HUES48 (cell line): Measurements from ENCODE around the gene PTGDS.

Source experiments
- H3K27ac ChIP-seq: one replicate; pipeline ENCODE4 v1.7.0; 2013; ENCODE audit warnings: low read depth, low read length, inconsistent platforms
- H3K27me3 ChIP-seq: 2 replicates; pipeline ENCODE4 v1.6.1; 2013; ENCODE audit warnings: mild to moderate bottlenecking, low read length; ENCODE audit not compliant: control insufficient read depth, insufficient read depth
- H3K36me3 ChIP-seq: 2 replicates; pipeline ENCODE4 v1.6.1; 2013; ENCODE audit warnings: low read length; ENCODE audit not compliant: control insufficient read depth, insufficient read depth
- H3K4me1 ChIP-seq: 2 replicates; pipeline ENCODE4 v1.6.1; 2013; ENCODE audit warnings: mild to moderate bottlenecking, low read length; ENCODE audit not compliant: control insufficient read depth, insufficient read depth
- H3K4me3 ChIP-seq: 2 replicates; pipeline ENCODE4 v1.5.1; 2013; ENCODE audit warnings: mild to moderate bottlenecking, low read depth, low read length
- H3K9ac ChIP-seq: 2 replicates; pipeline ENCODE4 v1.6.1; 2013; ENCODE audit warnings: mild to moderate bottlenecking, low read depth, low read length, moderate library complexity
- H3K9me3 ChIP-seq: 2 replicates; pipeline ENCODE4 v1.6.1; 2013; ENCODE audit warnings: low read length; ENCODE audit not compliant: control insufficient read depth, insufficient read depth

PTGDS gene

DNA sequence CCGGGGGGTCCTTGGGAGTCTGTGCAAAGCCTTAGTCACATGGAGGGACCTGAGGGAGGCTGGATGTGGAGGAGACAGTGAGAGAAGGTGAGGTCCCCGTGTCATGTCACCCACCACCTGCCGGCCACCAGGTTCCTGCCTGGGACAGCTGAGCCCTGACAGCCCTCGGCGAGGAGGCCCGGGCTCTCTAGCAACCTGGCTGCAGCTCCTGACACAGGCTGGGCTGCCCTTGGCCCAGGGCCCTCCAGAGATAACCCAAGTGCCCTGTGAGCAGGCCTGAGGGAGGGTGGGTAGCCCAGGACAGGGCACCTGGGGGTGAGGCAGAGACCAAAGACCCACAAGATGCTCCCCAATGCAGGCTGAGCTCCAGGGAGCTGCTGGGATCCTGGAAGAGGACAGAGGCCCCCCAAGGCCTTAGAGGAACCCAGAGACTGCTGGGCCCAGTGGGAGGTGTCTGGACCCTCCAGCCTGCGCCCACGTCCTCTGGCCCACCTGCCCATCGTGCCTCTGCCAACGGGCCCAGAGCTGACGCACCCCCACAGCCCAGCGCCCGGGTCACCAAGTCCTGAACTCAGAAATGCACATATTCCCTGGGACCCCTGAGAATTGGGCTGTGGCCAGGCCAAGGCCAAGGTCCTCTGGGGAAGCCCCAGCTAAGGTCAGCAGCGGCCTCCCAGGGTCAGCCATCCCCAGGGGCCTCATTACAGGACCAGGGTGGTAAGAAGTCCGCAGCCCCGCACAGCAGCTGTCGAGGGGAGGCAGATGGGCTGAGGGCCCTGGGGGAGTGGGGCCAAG is 8.8 kb upstream of the PTGDS start:
- no peaks in the 10 kb centered on the region for H3K27me3 ChIP-seq
- no peak overlapping the region for H3K27ac ChIP-seq
- no peaks in the 10 kb centered on the region for H3K9me3 ChIP-seq
- H3K4me1 ChIP-seq: peaks cover 2% of the 10 kb centered on the region; the same call in 1 of the 2 replicates
- H3K9ac ChIP-seq: no peak overlapping the region
- no peaks in the 10 kb centered on the region for H3K36me3 ChIP-seq
- no peak overlapping the region for H3K4me3 ChIP-seq

DNA sequence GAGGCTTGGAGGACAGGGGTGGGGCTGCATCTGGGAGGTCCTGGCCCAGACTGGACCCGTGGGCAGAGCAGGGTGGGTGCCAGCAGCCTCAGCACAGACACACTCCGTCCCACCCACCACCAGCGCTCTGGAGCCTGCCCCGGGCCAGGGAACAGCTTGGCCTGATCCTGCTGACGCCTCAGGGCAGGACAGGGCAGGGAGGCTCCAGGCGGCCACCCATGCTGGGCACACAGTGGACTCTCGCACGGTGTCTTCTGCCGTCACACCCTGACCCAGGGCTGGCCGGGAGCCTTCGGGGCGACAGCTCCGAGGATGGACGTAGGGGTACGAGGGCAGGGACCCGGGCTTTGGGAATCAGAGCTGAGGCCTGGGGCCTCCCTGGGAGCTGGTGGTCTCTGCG is 8.2 kb upstream of the PTGDS start:
- H3K9ac ChIP-seq: no peak overlapping the region
- H3K4me1 ChIP-seq: peaks cover 2% of the 10 kb centered on the region; the same call in 1 of the 2 replicates
- H3K27me3 ChIP-seq: no peaks in the 10 kb centered on the region

DNA sequence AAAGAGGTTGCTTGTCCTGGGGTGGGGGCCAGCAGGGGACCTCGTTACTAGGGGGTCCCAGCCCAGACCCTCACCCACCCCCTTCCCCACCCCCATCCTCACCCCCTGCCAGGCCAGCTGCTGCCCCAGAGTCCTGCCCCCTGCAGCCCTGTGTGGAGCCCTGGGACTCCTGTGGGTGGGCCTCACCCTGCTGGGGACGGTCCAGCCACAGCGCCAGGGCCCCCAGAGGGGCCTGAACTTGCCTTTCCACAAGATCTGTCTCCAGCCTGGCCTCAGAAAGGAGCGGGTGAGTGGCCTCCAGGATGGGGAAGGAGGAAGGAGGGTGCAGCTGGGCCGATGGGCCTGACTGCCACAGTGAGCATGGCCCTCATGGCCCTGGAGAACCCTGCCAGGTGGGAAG is 7.5 kb upstream of the PTGDS start:
- Histone ChIP-seq H3K4me1 (peaks cover 2% of the 10 kb centered on the region; the same call in 1 of the 2 replicates), H3K4me3 (no peak overlapping the region), H3K9ac (no peak overlapping the region)

More for the DNA sequence above, 8.2 kb upstream of the PTGDS start:
- Histone ChIP-seq H3K9me3 (no peaks in the 10 kb centered on the region), H3K27ac (no peak overlapping the region), H3K4me3 (no peak overlapping the region), H3K36me3 (no peaks in the 10 kb centered on the region)

DNA sequence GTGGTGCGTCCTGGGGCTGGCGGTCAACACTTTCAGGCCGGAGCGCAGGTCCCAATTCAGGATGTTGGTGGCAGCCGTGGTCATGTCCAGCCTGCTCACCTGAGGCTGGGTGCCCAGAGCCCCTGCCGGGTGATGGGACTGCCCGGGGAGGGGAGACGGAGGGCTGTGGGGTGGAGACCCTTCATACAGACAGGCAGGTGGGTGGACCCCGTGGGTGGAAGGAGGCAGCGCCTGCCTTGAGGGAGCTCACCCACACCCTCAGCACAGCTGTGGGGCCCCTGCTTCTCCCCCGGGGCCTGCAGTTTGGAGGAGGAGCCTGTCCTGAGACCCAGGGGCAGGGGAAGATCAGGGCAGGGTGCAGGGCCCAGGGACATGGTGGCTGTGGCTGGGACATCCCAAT is 6.9 kb upstream of the PTGDS start:
- Histone ChIP-seq H3K4me1 (peaks cover 2% of the 10 kb centered on the region; the same call in 1 of the 2 replicates), H3K9ac (no peak overlapping the region)

More for the DNA sequence above, 7.5 kb upstream of the PTGDS start:
- no peaks in the 10 kb centered on the region for H3K36me3 ChIP-seq
- no peaks in the 10 kb centered on the region for H3K9me3 ChIP-seq
- no peak overlapping the region for H3K27ac ChIP-seq
- no peaks in the 10 kb centered on the region for H3K27me3 ChIP-seq

DNA sequence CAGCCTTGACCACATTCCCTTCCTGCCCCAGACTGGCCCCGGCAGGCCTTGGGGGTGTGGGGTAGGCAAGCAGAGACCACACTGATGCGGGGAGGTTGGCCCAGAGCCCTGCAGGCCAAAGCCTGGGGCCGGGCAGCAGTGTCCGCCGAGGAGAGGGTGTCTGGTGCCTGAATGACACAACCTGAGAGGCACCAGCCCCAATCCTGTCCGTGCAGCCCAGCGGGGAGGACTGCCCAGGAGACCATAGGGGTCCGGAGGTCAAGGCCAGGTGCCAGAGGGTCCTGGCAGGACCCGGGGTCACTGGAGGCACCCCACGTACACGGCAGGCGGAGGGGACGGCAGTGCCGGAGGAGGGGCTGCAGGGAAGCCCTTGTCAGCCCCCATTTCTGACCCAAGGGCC is 5.6 kb upstream of the PTGDS start:
- Histone ChIP-seq H3K4me3 (no peak overlapping the region), H3K36me3 (no peaks in the 10 kb centered on the region), H3K9me3 (no peaks in the 10 kb centered on the region), H3K27ac (no peak overlapping the region), H3K27me3 (0 out of 2 replicates have a peak, but pooled peaks cover under 1% of the 10 kb centered on the region), H3K9ac (no peak overlapping the region), H3K4me1 (no peaks in the 10 kb centered on the region)

More for the DNA sequence above, 6.9 kb upstream of the PTGDS start:
- H3K4me3 ChIP-seq: no peak overlapping the region
- no peaks in the 10 kb centered on the region for H3K36me3 ChIP-seq
- H3K27me3 ChIP-seq: no peaks in the 10 kb centered on the region
- H3K27ac ChIP-seq: no peak overlapping the region
- no peaks in the 10 kb centered on the region for H3K9me3 ChIP-seq

DNA sequence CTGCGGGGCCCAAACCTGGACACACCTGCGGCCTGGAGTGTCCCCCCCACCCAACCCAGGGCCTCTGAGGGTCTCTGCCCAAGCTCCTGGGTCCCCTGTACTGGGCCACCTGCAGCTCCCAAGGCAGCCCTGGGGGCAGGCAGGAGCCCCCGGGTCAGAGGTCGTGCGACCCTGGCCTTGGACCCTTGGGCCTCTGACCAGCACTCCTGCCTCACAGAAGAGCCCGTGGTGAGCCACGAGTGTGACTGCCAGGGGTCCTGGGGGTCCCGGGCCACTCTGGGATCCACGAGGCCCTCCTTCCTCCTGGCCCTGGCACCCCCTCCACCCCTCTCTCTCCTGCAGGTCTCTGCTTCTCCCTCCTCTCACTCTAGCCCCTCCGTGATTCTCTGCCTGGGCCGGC is 5.0 kb upstream of the PTGDS start:
- peaks cover 5% of the 10 kb centered on the region for H3K27me3 ChIP-seq
- H3K4me1 ChIP-seq: peaks cover 3% of the 10 kb centered on the region; the same call in 1 of the 2 replicates
- H3K9ac ChIP-seq: no peak overlapping the region
- no peaks in the 10 kb centered on the region for H3K36me3 ChIP-seq
- H3K9me3 ChIP-seq: no peaks in the 10 kb centered on the region
- no peak overlapping the region for H3K4me3 ChIP-seq
- H3K27ac ChIP-seq: no peak overlapping the region

DNA sequence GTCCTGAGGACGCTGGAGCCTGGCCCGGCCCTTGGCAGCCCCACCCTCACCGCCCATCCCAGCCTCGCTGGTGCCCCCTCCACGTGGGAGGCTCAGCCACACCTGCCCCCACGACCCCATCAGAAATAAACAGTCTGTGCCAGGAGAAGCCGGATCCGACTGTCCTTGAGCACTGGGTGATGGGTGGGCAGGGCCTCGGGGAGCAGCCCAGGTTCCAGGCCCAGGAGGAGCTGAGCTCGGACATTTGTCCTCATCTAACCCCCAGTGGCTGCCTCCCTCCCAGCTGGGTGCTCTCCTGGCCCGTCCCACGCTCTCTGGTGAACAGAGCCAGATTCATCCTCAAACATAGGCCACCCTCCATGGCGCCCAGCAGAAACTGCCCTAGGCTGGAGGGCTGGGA is 4.6 kb upstream of the PTGDS start:
- peaks cover 5% of the 10 kb centered on the region; the same call in 1 of the 2 replicates for H3K4me1 ChIP-seq
- no peak overlapping the region for H3K27ac ChIP-seq
- peaks cover 9% of the 10 kb centered on the region for H3K27me3 ChIP-seq
- no peaks in the 10 kb centered on the region for H3K9me3 ChIP-seq
- no peak overlapping the region for H3K9ac ChIP-seq
- no peaks in the 10 kb centered on the region for H3K36me3 ChIP-seq
- H3K4me3 ChIP-seq: no peak overlapping the region

DNA sequence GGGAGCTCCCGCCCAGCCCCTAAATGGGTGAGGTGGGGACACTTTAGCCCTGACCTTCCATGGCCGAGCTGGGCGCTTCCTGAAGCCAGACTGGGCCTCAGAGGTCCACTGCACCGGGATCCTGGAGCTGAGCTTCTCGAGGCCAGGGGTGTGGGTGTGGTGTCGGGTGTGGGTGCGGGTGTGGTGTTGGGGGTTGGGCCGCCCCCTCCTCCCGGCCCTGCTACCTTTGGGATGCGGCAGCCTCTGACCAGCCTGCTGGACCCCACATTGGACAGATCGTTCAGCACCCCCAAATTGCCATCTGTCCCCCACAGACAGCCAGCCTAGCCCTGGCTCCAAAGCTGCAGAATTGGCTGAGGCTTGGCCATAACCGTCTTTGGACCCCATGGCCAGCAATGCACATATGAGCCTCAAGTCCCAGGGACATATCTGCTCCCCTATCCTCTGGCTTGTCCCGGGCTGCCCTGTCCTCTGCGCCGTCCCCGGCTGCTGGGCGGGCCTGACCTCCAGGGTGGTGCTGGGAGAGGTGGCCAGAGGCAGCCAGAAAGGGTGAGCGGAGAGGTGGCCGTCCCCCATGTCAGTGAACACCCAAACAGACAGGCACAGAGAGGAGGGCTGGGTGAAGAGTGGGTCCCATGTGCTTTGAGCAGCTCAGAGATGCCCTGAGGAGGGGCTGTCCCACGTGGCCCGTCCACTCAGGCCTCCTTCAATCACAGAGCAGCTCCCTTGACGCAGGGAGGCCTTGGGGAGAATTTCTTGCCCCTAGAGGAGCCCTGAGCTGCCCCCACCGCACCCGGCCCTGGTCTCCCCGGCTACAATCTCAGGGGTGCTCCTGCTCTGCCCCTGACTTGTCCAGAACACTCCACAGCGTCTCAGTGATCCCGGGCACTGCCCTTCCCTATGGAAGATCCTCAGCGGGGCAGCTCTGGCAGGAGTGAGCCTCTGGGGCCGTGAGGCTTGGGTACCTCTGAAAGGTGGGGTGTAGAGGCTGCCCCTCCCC is 3.4 kb upstream of the PTGDS start:
- Histone ChIP-seq H3K9ac (no peak overlapping the region), H3K4me1 (peaks cover 5% of the 10 kb centered on the region; the same call in 1 of the 2 replicates), H3K27ac (no peak overlapping the region), H3K27me3 (peaks cover 10% of the 10 kb centered on the region), H3K9me3 (no peaks in the 10 kb centered on the region), H3K4me3 (no peak overlapping the region), H3K36me3 (no peaks in the 10 kb centered on the region)

DNA sequence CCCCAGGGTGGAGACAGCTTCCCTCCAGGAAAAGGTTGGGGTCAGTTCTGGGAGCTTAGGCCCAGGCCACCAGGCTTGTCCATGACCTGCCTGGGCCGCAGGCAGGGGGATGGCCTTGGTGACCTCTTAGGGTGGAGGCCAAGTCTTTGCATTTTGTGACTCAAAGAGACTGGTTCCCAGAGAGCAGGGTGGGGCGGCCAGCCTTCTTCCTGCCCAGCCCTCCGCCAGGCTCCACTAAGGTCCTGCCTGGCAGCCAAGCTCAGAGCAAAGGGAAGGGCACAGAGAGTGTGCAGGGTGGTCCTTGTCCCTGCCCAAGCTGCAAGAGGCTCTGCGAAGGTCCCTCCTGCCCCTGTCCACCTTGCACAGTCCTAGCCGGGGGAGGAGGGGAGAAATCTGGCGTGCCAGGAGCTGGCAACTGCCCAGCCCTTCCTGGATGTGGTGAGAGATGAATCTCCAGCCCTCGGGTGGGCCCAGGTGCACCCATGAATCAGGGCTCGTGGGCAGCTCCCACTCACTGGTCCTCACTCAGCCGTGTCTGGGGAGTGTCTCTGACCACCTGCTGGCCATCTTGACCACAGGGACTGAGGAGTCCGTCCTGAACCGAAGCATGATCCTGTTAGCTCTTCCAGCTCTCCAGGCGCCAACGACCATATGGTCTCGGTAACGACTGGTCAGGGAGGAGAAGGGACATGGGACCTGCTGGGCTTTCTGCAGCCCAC is 2.3 kb upstream of the PTGDS start:
- Histone ChIP-seq H3K9me3 (no peaks in the 10 kb centered on the region), H3K27ac (no peak overlapping the region), H3K4me3 (no peak overlapping the region), H3K4me1 (peaks cover 5% of the 10 kb centered on the region; the same call in 1 of the 2 replicates), H3K27me3 (peaks cover 10% of the 10 kb centered on the region), H3K36me3 (no peaks in the 10 kb centered on the region), H3K9ac (no peak overlapping the region)

DNA sequence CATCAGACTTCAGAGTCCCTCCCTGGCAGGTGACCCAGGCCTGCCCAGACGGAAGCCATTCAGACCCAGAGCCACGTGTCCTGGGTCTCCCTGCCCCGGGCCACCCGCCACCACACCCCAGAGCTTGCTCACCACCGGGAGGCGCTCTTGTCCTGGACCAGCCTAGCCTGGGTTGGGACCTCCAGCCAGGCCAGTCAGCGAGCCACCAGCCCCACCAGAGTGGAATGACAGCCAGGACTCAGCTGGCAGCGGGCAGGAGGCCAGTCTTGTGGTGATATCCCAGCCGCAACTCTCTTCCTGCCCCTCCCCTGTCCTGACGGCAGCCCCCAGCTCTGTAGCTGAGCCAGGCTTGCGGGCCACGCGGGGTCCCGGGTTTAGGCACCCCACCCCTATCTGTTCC is 1.7 kb upstream of the PTGDS start:
- Histone ChIP-seq H3K4me3 (no peak overlapping the region), H3K27ac (no peak overlapping the region), H3K36me3 (no peaks in the 10 kb centered on the region), H3K27me3 (peaks cover 10% of the 10 kb centered on the region), H3K4me1 (peaks cover 5% of the 10 kb centered on the region; the same call in 1 of the 2 replicates), H3K9ac (no peak overlapping the region), H3K9me3 (no peaks in the 10 kb centered on the region)
